Peyer's patch (tissue), 4 donors: ENCODE results near the gene LRRC47. TPM values are rescaled to one million over a fixed set of nuclear protein-coding genes. Genes with fewer than 3 reads are reported as not detected.
A peak's percentile ranks its signal among the peaks of the same experiment; 100 is the strongest.
"Not testable (repeated sequence)": the region's sequence is repeated elsewhere in the genome, so short reads cannot be mapped to it uniquely, and the experiment has no call there.

Experiments
- DNase-seq, 3 donors: peaks; one replicate each; pipeline ENCODE4 v3.0.0-alpha.2; 2017 to 2019
- H3K27ac ChIP-seq, 4 donors: fragments of 200-600 bp; sonication (generic); one replicate each; pipeline ENCODE4 v1.5.1; 2016 to 2019
- H3K27me3 ChIP-seq, 2 donors: fragments of 200-600 bp; sonication (generic); one replicate each; pipeline ENCODE4 v1.5.1; 2019
- H3K36me3 ChIP-seq, 3 donors: fragments of 200-600 bp; sonication (generic); one replicate each; pipeline ENCODE4 v1.5.1; 2016 to 2019
- H3K4me1 ChIP-seq, 4 donors: fragments of 200-600 bp; sonication (generic); one replicate each; pipeline ENCODE4 v1.5.1; 2016 to 2019
- H3K4me3 ChIP-seq, 4 donors: fragments of 200-600 bp; sonication (generic); 1 replicate in 3 of 4; 2 replicates in 1 of 4; pipeline ENCODE4 v1.5.1; 2016 to 2019; ENCODE audit warnings: mild to moderate bottlenecking in 1 of 4
- H3K9me3 ChIP-seq, 4 donors: fragments of 200-600 bp; sonication (generic); one replicate each; pipeline ENCODE4 v1.5.1; 2016 to 2019; ENCODE audit warnings: mild to moderate bottlenecking in 1 of 4
- POLR2A ChIP-seq, 2 donors: fragments of 450-650 bp; IDR thresholded peaks; one replicate each; pipeline ENCODE4 v1.5.1; 2017; ENCODE audit warnings: antibody characterized with exemption in 2 of 2, mild to moderate bottlenecking in 2 of 2, moderate library complexity in 2 of 2
- total RNA-seq, 4 donors: library from RNA; depleted of rRNA; stranded (reverse); fragments of >200 nt; gene quantifications; one replicate each; pipeline ENCODE4 v1.1.0, GENCODE V29; 2016
- TF ChIP-seq, protein P1 (sequence below), 6 experiments: fragments of 450-650 bp in 4 of 6; fragments of 200-600 bp in 2 of 6; sonication (generic) in 1 of 6; IDR thresholded peaks; one replicate each; pipeline ENCODE4 v1.5.1; 2017 to 2019; ENCODE audit warnings: antibody characterized with exemption in 6 of 6, mild to moderate bottlenecking in 3 of 6, moderate library complexity in 1 of 6

The LRRC47 gene
- total RNA-seq, 4 donors from 2014 or later = 31.3 to 99.0 (median 40.8) TPM

DNA sequence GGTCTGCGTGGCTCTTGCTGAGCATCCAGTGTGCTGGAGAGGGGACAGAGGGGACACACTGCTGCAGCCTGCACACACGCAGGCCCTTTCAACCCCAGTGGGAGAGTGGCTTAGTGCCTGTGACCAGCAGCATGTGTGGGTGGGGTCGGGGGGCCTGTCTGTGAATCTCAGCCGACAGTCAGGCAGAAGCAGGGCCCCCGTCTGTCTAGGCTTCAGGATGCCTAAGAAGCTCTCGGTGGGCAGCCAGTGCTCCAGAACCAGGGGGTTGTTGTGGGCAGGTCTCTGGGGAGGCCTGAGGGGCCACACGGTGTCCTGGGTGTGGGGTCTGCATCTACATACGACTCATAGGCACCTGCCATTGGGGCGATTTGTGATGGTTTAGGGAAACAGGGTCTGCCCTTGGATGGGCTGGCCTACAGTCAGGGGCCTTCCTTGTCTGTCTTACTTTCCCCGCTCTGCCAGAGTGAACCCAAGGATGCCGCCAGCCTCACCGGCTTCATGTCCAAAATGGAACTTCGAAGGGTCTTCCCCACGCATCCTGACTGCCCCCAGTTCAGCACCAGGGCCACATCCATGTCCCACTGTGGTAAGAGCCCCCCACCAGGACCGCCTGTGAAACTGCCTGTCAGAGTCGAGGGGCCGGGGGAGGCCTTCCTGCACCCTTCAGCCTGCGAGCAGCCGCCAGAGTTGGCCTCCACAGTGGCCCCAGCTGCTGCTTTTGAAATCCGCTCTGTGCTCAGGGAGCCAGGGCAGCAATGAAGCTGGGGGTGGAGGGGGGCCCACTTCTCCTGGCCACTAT, 42.4 kb downstream of the LRRC47 start:
- Histone ChIP-seq H3K27me3 (no peaks in the 10 kb centered on the region), H3K27ac (no peak overlapping the region), H3K36me3 (no peaks in the 10 kb centered on the region), H3K4me3 (no peak overlapping the region), H3K9me3 (no peaks in the 10 kb centered on the region), H3K4me1 (no peaks in the 10 kb centered on the region)
- TF ChIP-seq POLR2A (IDR thresholded peaks at IDR 0.05) = no peak
- TF ChIP-seq, protein P1, sequence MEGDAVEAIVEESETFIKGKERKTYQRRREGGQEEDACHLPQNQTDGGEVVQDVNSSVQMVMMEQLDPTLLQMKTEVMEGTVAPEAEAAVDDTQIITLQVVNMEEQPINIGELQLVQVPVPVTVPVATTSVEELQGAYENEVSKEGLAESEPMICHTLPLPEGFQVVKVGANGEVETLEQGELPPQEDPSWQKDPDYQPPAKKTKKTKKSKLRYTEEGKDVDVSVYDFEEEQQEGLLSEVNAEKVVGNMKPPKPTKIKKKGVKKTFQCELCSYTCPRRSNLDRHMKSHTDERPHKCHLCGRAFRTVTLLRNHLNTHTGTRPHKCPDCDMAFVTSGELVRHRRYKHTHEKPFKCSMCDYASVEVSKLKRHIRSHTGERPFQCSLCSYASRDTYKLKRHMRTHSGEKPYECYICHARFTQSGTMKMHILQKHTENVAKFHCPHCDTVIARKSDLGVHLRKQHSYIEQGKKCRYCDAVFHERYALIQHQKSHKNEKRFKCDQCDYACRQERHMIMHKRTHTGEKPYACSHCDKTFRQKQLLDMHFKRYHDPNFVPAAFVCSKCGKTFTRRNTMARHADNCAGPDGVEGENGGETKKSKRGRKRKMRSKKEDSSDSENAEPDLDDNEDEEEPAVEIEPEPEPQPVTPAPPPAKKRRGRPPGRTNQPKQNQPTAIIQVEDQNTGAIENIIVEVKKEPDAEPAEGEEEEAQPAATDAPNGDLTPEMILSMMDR (IDR thresholded peaks at IDR 0.05) = no peak
- no peak for DNase-seq

DNA sequence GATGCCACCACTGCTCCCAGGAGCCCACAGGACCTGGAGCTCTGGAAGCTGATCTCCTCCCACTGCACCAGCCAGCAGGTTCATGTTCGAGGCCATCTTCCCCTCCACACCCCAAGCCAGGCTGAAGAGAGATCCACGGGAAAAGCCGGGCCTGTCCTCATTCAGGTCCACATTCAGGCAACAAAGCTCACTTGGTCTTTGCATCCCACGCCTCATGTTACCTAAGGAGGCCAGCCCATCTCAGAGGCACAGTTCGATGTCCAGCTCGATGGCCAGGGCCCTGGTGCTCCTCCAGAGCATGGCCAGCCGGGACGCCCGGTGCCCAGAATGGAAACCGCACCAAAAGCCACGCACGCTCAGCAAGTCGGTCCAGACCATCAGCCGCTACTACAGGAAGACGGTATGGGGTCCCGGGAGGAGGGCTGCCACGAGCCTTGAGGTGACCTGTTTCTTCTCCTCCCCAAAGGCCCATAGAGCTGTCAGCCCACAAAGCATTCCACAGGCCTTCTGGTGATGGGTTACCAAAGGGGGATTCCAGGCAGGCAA, 43.8 kb downstream of the LRRC47 start, which contains the start of gene CCDC27:
CCDC27 (plus strand) TSS at position 51 of the 546 bp plus-strand sequence; CDS start at position 83, 32 bp downstream.
- H3K9me3 ChIP-seq = no peaks in the 10 kb centered on the region
- TF ChIP-seq, protein P1 (IDR thresholded peaks at IDR 0.05) = no peak
- no peak for TF ChIP-seq POLR2A (IDR thresholded peaks at IDR 0.05)
- DNase-seq = no peak

DNA sequence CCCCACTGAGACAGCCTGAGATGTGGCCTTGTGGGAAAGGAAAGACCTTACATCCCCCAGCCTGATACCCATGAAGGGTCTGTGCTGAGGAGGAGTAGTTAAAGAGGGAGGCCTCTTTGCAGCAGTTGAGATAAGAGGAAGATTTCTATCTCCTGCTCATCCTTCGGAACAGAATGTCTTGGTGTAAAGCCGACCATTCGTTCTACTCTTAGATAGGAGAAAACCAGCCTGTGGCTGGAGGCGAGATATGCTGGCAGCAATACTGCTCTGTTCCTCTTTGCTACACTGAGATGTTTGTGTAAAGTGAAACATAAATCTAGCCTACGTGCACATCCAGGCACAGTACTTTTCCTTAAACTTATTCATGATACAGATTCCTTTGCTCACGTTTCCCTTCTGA, 45.6 kb downstream of the LRRC47 start:
- Histone ChIP-seq H3K27me3 (no peaks in the 10 kb centered on the region), H3K9me3 (no peaks in the 10 kb centered on the region), H3K36me3 (no peaks in the 10 kb centered on the region), H3K4me3 (no peak overlapping the region), H3K4me1 (peaks cover 0 to 12% (median 2%) of the 10 kb centered on the region in 4 donors), H3K27ac (no peak overlapping the region)
- no peak for TF ChIP-seq POLR2A (IDR thresholded peaks at IDR 0.05)
- TF ChIP-seq, protein P1 (IDR thresholded peaks at IDR 0.05) = no peak
- no peak for DNase-seq

More for the DNA sequence above, 43.8 kb downstream of the LRRC47 start, which contains the start of gene CCDC27:
- peaks cover 0 to 7% (median 0%) of the 10 kb centered on the region in 4 donors for H3K4me1 ChIP-seq
- no peak within 1 kb of the TSS for H3K27ac ChIP-seq
- H3K4me3 ChIP-seq = no peak within 1 kb of the TSS
- no peaks in the 10 kb centered on the region for H3K27me3 ChIP-seq
- no peaks in the 10 kb centered on the region for H3K36me3 ChIP-seq

DNA sequence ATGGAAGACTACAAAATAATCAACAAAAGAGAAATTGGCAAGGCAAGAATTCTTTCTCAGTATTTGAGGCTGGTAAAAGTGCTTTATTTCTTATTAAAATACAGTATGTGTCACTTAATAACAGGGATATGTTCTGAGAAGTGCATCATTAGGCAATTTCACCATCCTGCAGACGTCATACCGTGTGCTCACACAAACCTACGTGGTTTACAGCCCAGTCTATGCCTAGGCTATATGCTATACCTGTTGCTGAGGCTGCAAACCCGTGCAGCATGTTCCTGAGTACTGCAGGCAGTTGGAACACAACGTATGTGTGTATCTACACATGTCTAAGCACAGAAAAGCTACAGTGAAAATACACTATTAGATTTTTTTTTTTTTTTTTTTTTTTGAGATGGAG, 46.8 kb downstream of the LRRC47 start:
- Histone ChIP-seq H3K36me3 (no peaks in the 10 kb centered on the region), H3K4me1 (peaks cover 0 to 19% (median 2%) of the 10 kb centered on the region in 4 donors), H3K27ac (no peak overlapping the region), H3K27me3 (no peaks in the 10 kb centered on the region), H3K4me3 (no peak overlapping the region), H3K9me3 (no peaks in the 10 kb centered on the region)
- TF ChIP-seq POLR2A (IDR thresholded peaks at IDR 0.05) = no peak
- TF ChIP-seq, protein P1 (IDR thresholded peaks at IDR 0.05) = no peak
- DNase-seq = no peak

DNA sequence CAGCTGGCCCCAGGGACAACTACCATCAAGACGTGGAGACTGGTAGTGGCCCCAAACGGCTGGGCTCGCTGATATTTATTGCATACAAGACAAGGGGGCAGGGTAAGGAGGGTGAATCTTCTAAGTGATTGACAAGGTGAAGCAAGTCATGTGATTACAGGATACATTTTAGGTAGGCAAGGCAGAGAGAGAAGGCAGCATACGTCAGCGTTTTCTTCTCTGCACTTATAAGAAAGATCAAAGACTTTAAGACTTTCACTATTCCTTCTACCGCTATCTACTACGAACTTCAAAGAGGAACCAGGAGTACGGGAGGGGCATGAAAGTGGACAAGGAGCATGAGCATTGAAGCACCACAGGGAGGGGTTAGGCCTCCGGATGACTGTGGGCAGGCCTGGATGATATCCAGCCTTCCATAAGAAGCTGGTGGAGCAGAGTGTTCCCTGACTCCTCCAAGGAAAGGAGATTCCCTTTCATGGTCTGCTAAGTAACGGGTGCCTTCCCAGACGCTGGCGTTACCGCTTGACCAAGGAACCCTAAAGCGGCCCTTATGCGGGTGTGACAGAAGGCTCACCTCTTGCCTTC, 47.9 kb downstream of the LRRC47 start:
- not testable (repeated sequence) for DNase-seq

DNA sequence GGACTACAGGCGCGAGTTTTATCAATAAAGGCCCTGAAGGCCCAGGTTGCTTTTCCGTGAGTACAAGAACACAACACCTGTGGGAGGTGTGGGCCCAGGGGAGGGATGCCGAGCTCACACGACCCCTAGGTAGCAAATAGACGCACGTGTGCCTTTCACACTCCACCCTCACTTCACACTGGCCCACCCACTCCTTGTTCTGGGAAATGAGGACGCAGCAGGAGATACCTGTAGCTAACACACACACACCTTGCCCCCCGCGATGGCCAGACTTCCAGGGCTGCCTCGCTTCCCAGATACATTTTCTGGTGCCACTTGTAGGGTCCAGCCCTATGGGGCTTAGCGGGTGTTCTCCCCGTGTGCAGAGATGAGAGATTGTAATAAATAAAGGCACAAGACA, 48.4 kb downstream of the LRRC47 start:
- Histone ChIP-seq H3K27ac (no peak overlapping the region), H3K9me3 (no peaks in the 10 kb centered on the region), H3K4me1 (peaks cover 0 to 19% (median 2%) of the 10 kb centered on the region in 4 donors), H3K4me3 (peak overlapping the region in 1 of 4 donors; percentile 68), H3K27me3 (no peaks in the 10 kb centered on the region), H3K36me3 (no peaks in the 10 kb centered on the region)
- DNase-seq = no peak
- no peak for TF ChIP-seq POLR2A (IDR thresholded peaks at IDR 0.05)
- TF ChIP-seq, protein P1 (IDR thresholded peaks at IDR 0.05) = no peak

More for the DNA sequence above, 47.9 kb downstream of the LRRC47 start:
- H3K4me3 ChIP-seq, H3K27ac ChIP-seq, H3K27me3 ChIP-seq, H3K9me3 ChIP-seq, H3K36me3 ChIP-seq: not testable (repeated sequence)
- H3K4me1 ChIP-seq = peaks cover 0 to 19% (median 2%) of the 10 kb centered on the region in 4 donors
